ENCODE measurements around the gene SMAD2. TPM values are rescaled to one million over a fixed set of nuclear protein-coding genes. Genes with fewer than 3 reads are reported as not detected.

The SMAD2 gene
- total RNA-seq, 1 donor from 2014 or later = 76.6 TPM

- no peak for TF ChIP-seq CTCF (IDR thresholded peaks at IDR 0.05; ENCODE audit: insufficient read depth, low read length, severe bottlenecking)
- DNase-seq (ENCODE audit: low read depth) (no peak), FAIRE-seq (no peak)
- Histone ChIP-seq H3K4me3 (ENCODE audit: low read depth, low read length) (no peak overlapping the region), H3K36me3 (ENCODE audit: control insufficient read depth, insufficient read depth, low read length) (no peaks in the 10 kb centered on the region), H3K27me3 (ENCODE audit: control insufficient read depth, insufficient read depth, low read length) (no peaks in the 10 kb centered on the region)
These were observed 127.7 kb downstream of the SMAD2 start for GRCh38 chr18:47802802-47803201.

GRCh38 chr18:47801817-47802216 is 128.6 kb downstream of the SMAD2 start:
- H3K4me3 ChIP-seq (ENCODE audit: low read depth, low read length) = no peak overlapping the region
- no peaks in the 10 kb centered on the region for H3K27me3 ChIP-seq (ENCODE audit: control insufficient read depth, insufficient read depth, low read length)
- FAIRE-seq (peak; percentile 40), DNase-seq (ENCODE audit: low read depth) (no peak)
- no peak for TF ChIP-seq CTCF (IDR thresholded peaks at IDR 0.05; ENCODE audit: insufficient read depth, low read length, severe bottlenecking)
- H3K36me3 ChIP-seq (ENCODE audit: control insufficient read depth, insufficient read depth, low read length) = no peaks in the 10 kb centered on the region

- Histone ChIP-seq H3K27me3 (ENCODE audit: control insufficient read depth, insufficient read depth, low read length) (no peaks in the 10 kb centered on the region), H3K4me3 (ENCODE audit: low read depth, low read length) (no peak overlapping the region), H3K36me3 (ENCODE audit: control insufficient read depth, insufficient read depth, low read length) (no peaks in the 10 kb centered on the region)
- DNase-seq (ENCODE audit: low read depth) = no peak
- TF ChIP-seq CTCF (IDR thresholded peaks at IDR 0.05; ENCODE audit: insufficient read depth, low read length, severe bottlenecking) = no peak
- FAIRE-seq = no peak
These were observed 129.7 kb downstream of the SMAD2 start for GRCh38 chr18:47800756-47801155.

- no peak for TF ChIP-seq CTCF (IDR thresholded peaks at IDR 0.05; ENCODE audit: insufficient read depth, low read length, severe bottlenecking)
- Histone ChIP-seq H3K36me3 (ENCODE audit: control insufficient read depth, insufficient read depth, low read length) (no peaks in the 10 kb centered on the region), H3K4me3 (ENCODE audit: low read depth, low read length) (no peak overlapping the region), H3K27me3 (ENCODE audit: control insufficient read depth, insufficient read depth, low read length) (no peaks in the 10 kb centered on the region)
- no peak for DNase-seq (ENCODE audit: low read depth)
- no peak for FAIRE-seq
These were observed 130.2 kb downstream of the SMAD2 start for GRCh38 chr18:47800248-47800647.

GRCh38 chr18:47799376-47799775 is 131.1 kb downstream of the SMAD2 start:
- no peak for TF ChIP-seq CTCF (IDR thresholded peaks at IDR 0.05; ENCODE audit: insufficient read depth, low read length, severe bottlenecking)
- FAIRE-seq (no peak), DNase-seq (ENCODE audit: low read depth) (no peak)
- H3K36me3 ChIP-seq (ENCODE audit: control insufficient read depth, insufficient read depth, low read length) = no peaks in the 10 kb centered on the region
- no peak overlapping the region for H3K4me3 ChIP-seq (ENCODE audit: low read depth, low read length)
- H3K27me3 ChIP-seq (ENCODE audit: control insufficient read depth, insufficient read depth, low read length) = no peaks in the 10 kb centered on the region

- Histone ChIP-seq H3K4me3 (ENCODE audit: low read depth, low read length) (no peak overlapping the region), H3K27me3 (ENCODE audit: control insufficient read depth, insufficient read depth, low read length) (no peaks in the 10 kb centered on the region), H3K36me3 (ENCODE audit: control insufficient read depth, insufficient read depth, low read length) (no peaks in the 10 kb centered on the region)
- FAIRE-seq (no peak), DNase-seq (ENCODE audit: low read depth) (no peak)
- no peak for TF ChIP-seq CTCF (IDR thresholded peaks at IDR 0.05; ENCODE audit: insufficient read depth, low read length, severe bottlenecking)
These were observed 132.1 kb downstream of the SMAD2 start for GRCh38 chr18:47798366-47798765.

Measured in bronchial epithelial cell (primary cell).